Measurements from ENCODE around the gene ACY1.

Gene ACY1

DNA sequence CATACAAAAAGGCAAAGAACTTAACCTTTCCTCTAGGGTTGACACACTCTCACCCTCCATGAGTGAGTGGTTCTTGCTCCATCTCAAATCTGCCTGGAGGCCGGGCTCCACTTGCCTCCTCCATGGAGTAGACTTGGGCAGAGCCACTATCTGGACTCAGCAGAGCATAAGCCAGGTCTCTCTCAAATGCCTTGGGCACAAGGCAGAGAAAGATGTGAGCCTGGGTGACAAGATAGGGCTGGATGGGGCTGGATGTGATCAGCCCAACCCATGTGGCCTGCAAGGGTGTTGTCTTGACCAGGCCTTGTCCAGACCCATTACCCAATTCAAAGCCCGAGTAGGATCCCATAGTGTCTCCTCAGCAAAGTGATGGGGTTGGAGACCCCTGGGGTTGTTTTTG is 16.5 kb downstream of the ACY1 start:
- Histone ChIP-seq H3K4me3 (ENCODE audit: low read depth, low read length) (no peak overlapping the region), H3K36me3 (peaks cover 5% of the 10 kb centered on the region), H3K9me3 (no peaks in the 10 kb centered on the region), H3K4me1 (no peaks in the 10 kb centered on the region; the same call in 1 of the 2 replicates), H3K27me3 (no peaks in the 10 kb centered on the region)
- TF ChIP-seq, protein P1, sequence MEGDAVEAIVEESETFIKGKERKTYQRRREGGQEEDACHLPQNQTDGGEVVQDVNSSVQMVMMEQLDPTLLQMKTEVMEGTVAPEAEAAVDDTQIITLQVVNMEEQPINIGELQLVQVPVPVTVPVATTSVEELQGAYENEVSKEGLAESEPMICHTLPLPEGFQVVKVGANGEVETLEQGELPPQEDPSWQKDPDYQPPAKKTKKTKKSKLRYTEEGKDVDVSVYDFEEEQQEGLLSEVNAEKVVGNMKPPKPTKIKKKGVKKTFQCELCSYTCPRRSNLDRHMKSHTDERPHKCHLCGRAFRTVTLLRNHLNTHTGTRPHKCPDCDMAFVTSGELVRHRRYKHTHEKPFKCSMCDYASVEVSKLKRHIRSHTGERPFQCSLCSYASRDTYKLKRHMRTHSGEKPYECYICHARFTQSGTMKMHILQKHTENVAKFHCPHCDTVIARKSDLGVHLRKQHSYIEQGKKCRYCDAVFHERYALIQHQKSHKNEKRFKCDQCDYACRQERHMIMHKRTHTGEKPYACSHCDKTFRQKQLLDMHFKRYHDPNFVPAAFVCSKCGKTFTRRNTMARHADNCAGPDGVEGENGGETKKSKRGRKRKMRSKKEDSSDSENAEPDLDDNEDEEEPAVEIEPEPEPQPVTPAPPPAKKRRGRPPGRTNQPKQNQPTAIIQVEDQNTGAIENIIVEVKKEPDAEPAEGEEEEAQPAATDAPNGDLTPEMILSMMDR (IDR thresholded peaks at IDR 0.05; ENCODE audit: low read depth, low read length): no peak
- DNase-seq: no peak

DNA sequence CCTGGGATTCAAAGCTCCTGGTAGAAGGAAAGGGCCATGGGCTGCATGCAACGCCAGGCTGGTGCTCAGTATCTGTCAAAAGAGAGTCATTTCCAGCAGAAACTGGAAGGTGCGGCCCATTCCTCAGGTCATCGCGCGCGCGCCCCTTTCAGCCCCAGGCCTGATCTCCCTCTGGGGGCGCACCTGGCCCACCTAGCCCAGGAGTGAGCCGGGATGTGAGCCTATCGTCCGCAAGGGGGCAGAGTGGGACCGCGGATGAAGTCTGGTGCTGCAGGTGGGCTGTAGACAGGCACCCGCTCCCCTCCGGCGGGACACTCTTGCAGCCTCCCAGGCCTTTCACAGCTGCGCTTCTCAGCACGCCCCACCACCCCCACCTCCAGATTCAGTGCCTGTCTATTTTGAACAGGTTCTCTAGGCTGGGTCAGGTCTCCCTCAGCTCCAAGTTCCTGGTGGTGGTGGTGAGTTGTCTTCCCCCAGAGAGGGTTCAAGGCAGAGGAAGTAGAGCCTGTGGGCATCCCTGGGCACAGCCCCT is 18.2 kb downstream of the ACY1 start:
- peaks cover 4% of the 10 kb centered on the region for H3K4me1 ChIP-seq
- H3K9me3 ChIP-seq: no peaks in the 10 kb centered on the region
- no peaks in the 10 kb centered on the region for H3K36me3 ChIP-seq
- no peaks in the 10 kb centered on the region for H3K27me3 ChIP-seq
- DNase-seq: peak; percentile 80
- TF ChIP-seq, protein P1 (IDR thresholded peaks at IDR 0.05; ENCODE audit: low read depth, low read length): peak; percentile 80
- H3K4me3 ChIP-seq (ENCODE audit: low read depth, low read length): no peak overlapping the region

DNA sequence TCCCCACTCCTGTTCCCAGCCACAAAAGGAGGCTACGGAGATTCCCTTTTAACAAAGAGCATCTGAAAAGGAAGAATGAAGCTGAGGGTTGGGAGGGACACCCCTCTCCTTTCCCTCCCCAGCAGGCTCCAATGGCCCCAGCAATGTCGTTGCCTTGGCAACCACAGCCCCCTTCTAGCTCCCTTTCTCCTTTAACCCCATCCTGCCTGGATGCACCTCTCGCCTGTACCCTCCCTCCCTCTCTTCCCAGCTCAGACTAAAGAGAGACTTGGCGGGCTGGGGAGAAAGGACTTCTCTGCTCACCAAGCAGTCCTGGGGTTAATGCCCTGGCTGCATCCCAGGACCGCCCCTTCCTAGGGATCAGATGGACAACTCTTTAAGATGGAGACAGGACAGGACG is 19.4 kb downstream of the ACY1 start:
- Histone ChIP-seq H3K4me1 (peaks cover 8% of the 10 kb centered on the region), H3K27me3 (no peaks in the 10 kb centered on the region), H3K9me3 (no peaks in the 10 kb centered on the region), H3K36me3 (no peaks in the 10 kb centered on the region), H3K4me3 (ENCODE audit: low read depth, low read length) (no peak overlapping the region)
- TF ChIP-seq, protein P1 (IDR thresholded peaks at IDR 0.05; ENCODE audit: low read depth, low read length): no peak
- DNase-seq: no peak

DNA sequence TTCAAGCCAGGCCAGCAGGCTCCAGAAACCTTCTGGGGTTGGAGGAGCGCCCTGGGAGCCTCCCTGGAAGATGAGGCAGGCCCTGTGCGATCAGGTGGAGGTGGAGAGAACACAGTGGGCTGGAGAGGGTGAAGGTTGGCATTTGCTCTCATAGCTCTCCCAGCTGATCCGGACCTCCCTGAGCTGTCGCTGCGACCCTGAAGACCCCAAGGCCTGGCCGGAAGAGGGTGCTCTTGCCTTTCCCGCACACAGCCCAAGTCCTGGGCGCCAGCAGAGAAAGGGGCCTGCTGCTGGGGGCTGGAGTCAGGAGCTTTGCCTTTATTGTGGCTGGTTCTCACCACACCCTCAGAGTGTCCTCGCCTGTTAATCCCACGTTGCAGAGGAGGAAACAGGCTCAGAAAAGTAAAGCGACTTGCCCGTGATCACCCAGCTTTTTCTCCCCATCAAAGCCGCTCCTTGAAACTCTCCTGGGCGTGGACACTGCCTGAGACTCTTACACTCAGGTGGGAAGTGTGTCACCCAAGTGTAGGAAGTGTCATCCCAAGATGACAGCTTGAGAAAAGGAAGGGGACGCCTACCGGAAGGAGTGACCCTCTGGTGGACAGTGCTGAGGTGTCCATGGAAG is 20.9 kb downstream of the ACY1 start:
- DNase-seq: peak; percentile 80
- peaks cover 8% of the 10 kb centered on the region for H3K4me1 ChIP-seq

DNA sequence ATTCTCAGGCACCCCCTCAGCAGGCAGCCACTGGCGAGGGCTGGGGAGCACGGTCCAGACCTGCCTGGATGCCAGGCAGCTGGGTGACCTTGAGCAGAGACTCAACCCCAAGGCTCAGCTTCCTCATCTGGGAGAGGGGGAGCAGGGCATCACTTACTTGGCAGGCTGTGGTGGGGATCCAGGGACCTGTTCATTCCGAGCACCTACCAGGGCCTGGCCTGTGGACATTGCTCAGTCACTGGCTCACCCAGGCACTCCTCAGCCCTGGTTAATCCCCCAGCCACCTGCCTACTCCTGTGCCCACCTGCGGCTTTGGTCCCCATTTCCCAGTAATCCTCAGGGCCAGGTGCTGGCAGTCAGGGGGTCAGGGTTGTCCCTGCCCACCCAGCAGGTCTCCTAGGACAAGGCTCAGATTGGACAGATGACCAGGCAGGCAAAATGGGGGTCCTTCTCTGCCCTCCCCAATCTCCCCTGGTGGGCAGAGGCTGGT is 21.6 kb downstream of the ACY1 start:
- Histone ChIP-seq H3K4me3 (ENCODE audit: low read depth, low read length) (no peak overlapping the region), H3K4me1 (peaks cover 8% of the 10 kb centered on the region), H3K27me3 (no peaks in the 10 kb centered on the region), H3K36me3 (no peaks in the 10 kb centered on the region), H3K9me3 (no peaks in the 10 kb centered on the region)
- TF ChIP-seq, protein P1 (IDR thresholded peaks at IDR 0.05; ENCODE audit: low read depth, low read length): no peak
- no peak for DNase-seq

More for the DNA sequence above, 20.9 kb downstream of the ACY1 start:
- TF ChIP-seq, protein P1 (IDR thresholded peaks at IDR 0.05; ENCODE audit: low read depth, low read length): peak; percentile 76
- H3K36me3 ChIP-seq: no peaks in the 10 kb centered on the region
- no peaks in the 10 kb centered on the region for H3K27me3 ChIP-seq
- no peak overlapping the region for H3K4me3 ChIP-seq (ENCODE audit: low read depth, low read length)
- H3K9me3 ChIP-seq: no peaks in the 10 kb centered on the region

DNA sequence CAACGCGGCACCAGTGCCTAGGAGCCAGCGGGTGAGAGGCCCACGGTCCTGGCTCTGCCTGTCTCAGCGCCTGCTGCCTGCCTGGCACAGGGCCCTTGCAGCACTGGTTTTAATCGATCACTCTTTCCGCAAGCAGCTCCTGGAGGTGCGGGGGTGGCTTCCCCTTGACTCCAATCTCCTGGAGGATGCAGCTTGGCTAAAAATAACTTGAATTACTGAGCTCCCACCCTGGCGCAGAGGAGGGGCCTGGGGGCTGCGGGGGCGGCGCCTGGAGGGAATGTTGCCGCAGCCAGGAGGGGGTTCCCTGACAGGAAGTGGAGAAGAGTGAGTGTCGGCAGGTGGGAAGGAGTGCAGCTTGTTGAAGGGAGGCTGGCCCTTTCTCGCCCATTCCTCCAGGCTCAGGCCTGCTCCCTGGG is 22.2 kb downstream of the ACY1 start:
- peak; percentile 51 for DNase-seq
- Histone ChIP-seq H3K27me3 (no peaks in the 10 kb centered on the region), H3K36me3 (no peaks in the 10 kb centered on the region), H3K4me1 (peaks cover 8% of the 10 kb centered on the region), H3K4me3 (ENCODE audit: low read depth, low read length) (0 out of 2 replicates have a peak overlapping the region, but pooled peaks have one; percentile 7), H3K9me3 (no peaks in the 10 kb centered on the region)
- TF ChIP-seq, protein P1 (IDR thresholded peaks at IDR 0.05; ENCODE audit: low read depth, low read length): no peak
